ENCODE results near the gene VEZF1. TPM values are rescaled to one million over a fixed set of nuclear protein-coding genes. Genes with fewer than 3 reads are reported as not detected.

Gene VEZF1
- total and polyA plus RNA-seq, 12 donors, result 17.5 to 81.2 (median 60.7) TPM

GRCh38 chr17:57968456-57968855 is 19.6 kb downstream of the VEZF1 start:
- peaks cover 0 to 26% (median 16%) of the 10 kb centered on the region in 9 donors for H3K4me1 ChIP-seq
- H3K36me3 ChIP-seq, result peaks cover 0 to 21% (median 8%) of the 10 kb centered on the region in 9 donors
- no peak for ATAC-seq
- 52 to 68% methylated on average over 1 of the region's 1 CpG for WGBS, 2 donors
- no peak for TF ChIP-seq CTCF (IDR thresholded peaks at IDR 0.05)
- no peak overlapping the region for H3K4me3 ChIP-seq
- DNase-seq, result no peak
- intact Hi-C loops (cut with DNase I), result no loop called here
- no peaks in the 10 kb centered on the region for H3K27me3 ChIP-seq
- H3K9me3 ChIP-seq, result no peaks in the 10 kb centered on the region
- no peak overlapping the region for H3K27ac ChIP-seq

- no peak overlapping the region for H3K4me3 ChIP-seq
- WGBS, 2 donors, result 81 to 88% methylated on average over 5 of the region's 5 CpGs
- H3K4me1 ChIP-seq, result peaks cover 0 to 12% (median 3%) of the 10 kb centered on the region in 9 donors
- H3K9me3 ChIP-seq, result no peaks in the 10 kb centered on the region
- ATAC-seq (peak in 5 of 8 donors; percentile 18 to 64 (median 29)), DNase-seq (no peak)
- no peak for TF ChIP-seq CTCF (IDR thresholded peaks at IDR 0.05)
- intact Hi-C loops (cut with DNase I), result no loop called here
- peaks cover 0 to 5% (median 0%) of the 10 kb centered on the region in 9 donors for H3K36me3 ChIP-seq
- no peak overlapping the region for H3K27ac ChIP-seq
- no peaks in the 10 kb centered on the region for H3K27me3 ChIP-seq
Observed at GRCh38 chr17:57966875-57967274, 21.2 kb downstream of the VEZF1 start.

GRCh38 chr17:57966246-57966645 is 21.8 kb downstream of the VEZF1 start:
- TF ChIP-seq CTCF (IDR thresholded peaks at IDR 0.05), result no peak
- intact Hi-C loops (cut with DNase I), result no loop called here
- Histone ChIP-seq H3K4me1 (peaks cover 0 to 7% (median 0%) of the 10 kb centered on the region in 9 donors), H3K36me3 (no peaks in the 10 kb centered on the region), H3K27ac (no peak overlapping the region), H3K27me3 (no peaks in the 10 kb centered on the region), H3K4me3 (no peak overlapping the region), H3K9me3 (no peaks in the 10 kb centered on the region)
- no peak for DNase-seq
- WGBS, 2 donors, result 84 to 88% methylated on average over 5 of the region's 5 CpGs
- no peak for ATAC-seq

GRCh38 chr17:57965521-57966160 is 22.4 kb downstream of the VEZF1 start:
- DNase-seq, result no peak

More at GRCh38 chr17:57965521-57966160, 22.4 kb downstream of the VEZF1 start:
- peaks cover 0 to 7% (median 0%) of the 10 kb centered on the region in 9 donors for H3K4me1 ChIP-seq
- no peaks in the 10 kb centered on the region for H3K27me3 ChIP-seq
- WGBS, 2 donors, result 81 to 84% methylated on average over 26 of the region's 26 CpGs
- H3K9me3 ChIP-seq, result no peaks in the 10 kb centered on the region
- intact Hi-C loops (cut with DNase I), result no loop called here
- H3K4me3 ChIP-seq, result no peak overlapping the region
- no peak overlapping the region for H3K27ac ChIP-seq
- H3K36me3 ChIP-seq, result no peaks in the 10 kb centered on the region
- peak in 2 of 8 donors; percentile 6 to 48 for ATAC-seq
- TF ChIP-seq CTCF (IDR thresholded peaks at IDR 0.05), result no peak
